A549 (cell line): ENCODE data around the gene NFIX. TPM values are rescaled to one million over a fixed set of nuclear protein-coding genes. Genes with fewer than 3 reads are reported as not detected.
A peak's percentile ranks its signal among the peaks of the same experiment; 100 is the strongest.

Experiments
- ATAC-seq, 2 experiments: fragments of 200-7000 bp in 1 of 2; fragments of >200 bp in 1 of 2; cut with Nextera tagmentation in 1 of 2; cut with Tn5 transposase in 1 of 2; 3 replicates each; pipeline versions ENCODE4 v1.8.0 to v1.9.1; 2018 to 2020; ENCODE audit warnings: mild to moderate bottlenecking in 1 of 2, moderate library complexity in 1 of 2
- CTCF ChIA-PET: fragments of 300-600 bp; sonication (Branson Sonifier 250); formaldehyde crosslinking; extraction: SDS; loops from one replicate; lab custom pipeline; 2021; ENCODE audit warnings: antibody characterized with exemption, inconsistent platforms; lab: Yijun Ruan, JAX
- POLR2A ChIA-PET: fragments of 350-600 bp; formaldehyde crosslinking; extraction: SDS; loops from one replicate; lab custom pipeline; 2021; ENCODE audit warnings: antibody characterized with exemption, inconsistent platforms; lab: Yijun Ruan, JAX
- DNase-seq, 2 experiments: peaks; one replicate each; pipeline versions ENCODE4 v3.0.0 to v3.0.0-alpha.2; 2011 to 2016; ENCODE audit warnings: low read depth in 1 of 2, low spot score in 1 of 2
- FAIRE-seq: peaks from 2 replicates; lab custom pipeline; 2011; peaks lifted over from hg19 to GRCh38; lab: Jason Lieb, UNC
- H3K27ac ChIP-seq, 2 experiments: fragments of >200 bp; sonication (Bioruptor Twin); formaldehyde crosslinking; 3 replicates each; pipeline ENCODE4 v1.5.1; 2016 to 2017
- H3K4me1 ChIP-seq: fragments of >200 bp; sonication (Bioruptor Twin); formaldehyde crosslinking; 3 replicates; pipeline ENCODE4 v1.6.1; 2016
- H3K4me2 ChIP-seq: fragments of >200 bp; sonication (Bioruptor Twin); formaldehyde crosslinking; 3 replicates; pipeline ENCODE4 v1.6.1; 2016
- H3K4me3 ChIP-seq: fragments of >200 bp; sonication (Bioruptor Twin); formaldehyde crosslinking; 3 replicates; pipeline ENCODE4 v1.5.1; 2016
- H3K9me3 ChIP-seq: fragments of >200 bp; sonication (Bioruptor Twin); formaldehyde crosslinking; 3 replicates; pipeline ENCODE4 v1.6.1; 2016
- BCL3 ChIP-seq: fragments of >200 bp; sonication (Bioruptor Twin); formaldehyde crosslinking; IDR thresholded peaks from 3 replicates; pipeline ENCODE4 v1.6.1; 2016
- BHLHE40 ChIP-seq: IDR thresholded peaks from 2 replicates; pipeline ENCODE4 v1.6.1; 2012; ENCODE audit warnings: low read depth, low read length, inconsistent platforms
- CBX8 ChIP-seq: fragments of 200-600 bp; sonication (generic); IDR thresholded peaks from 2 replicates; pipeline ENCODE4 v1.6.1; 2016
- CEBPB ChIP-seq, 2 experiments: fragments of >200 bp in 1 of 2; sonication (Bioruptor Twin) in 1 of 2; formaldehyde crosslinking in 1 of 2; IDR thresholded peaks; 2 replicates each; pipeline ENCODE4 v1.6.1; 2012 to 2016
- CHD2 ChIP-seq: fragments of 150-350 bp; IDR thresholded peaks from 2 replicates; pipeline ENCODE4 v1.6.1; 2014; ENCODE audit warnings: low read length; ENCODE audit not compliant: partially characterized antibody
- CTCF ChIP-seq: fragments of >200 bp; sonication (Bioruptor Twin); formaldehyde crosslinking; IDR thresholded peaks from 3 replicates; pipeline ENCODE4 v1.5.1; 2016
- E2F6 ChIP-seq: IDR thresholded peaks from 2 replicates; pipeline ENCODE4 v1.6.1; 2012; ENCODE audit warnings: low read depth, borderline replicate concordance
- ELK1 ChIP-seq: fragments of 150-350 bp; IDR thresholded peaks from 2 replicates; pipeline ENCODE4 v1.6.1; 2014; ENCODE audit warnings: low read depth, mild to moderate bottlenecking, low read length
- FOSB ChIP-seq: fragments of 250-450 bp; sonication (Bioruptor Pico); IDR thresholded peaks from 2 replicates; pipeline ENCODE4 v1.5.0; 2020; ENCODE audit warnings: mild to moderate bottlenecking, moderate library complexity
- GATA3 ChIP-seq: IDR thresholded peaks from 2 replicates; pipeline ENCODE4 v1.6.1; 2012; ENCODE audit warnings: borderline replicate concordance
- HDAC2 ChIP-seq: fragments of 200-600 bp; sonication (generic); IDR thresholded peaks from 2 replicates; pipeline ENCODE4 v1.6.1; 2016
- HEYL ChIP-seq: fragments of 250-450 bp; sonication (Bioruptor Pico); IDR thresholded peaks from 2 replicates; pipeline ENCODE4 v1.8.0; 2021; ENCODE audit warnings: mild to moderate bottlenecking, moderate library complexity
- HOXB5 ChIP-seq: fragments of 250-450 bp; sonication (Bioruptor Pico); IDR thresholded peaks from 2 replicates; pipeline ENCODE4 v1.5.0; 2020; ENCODE audit warnings: mild to moderate bottlenecking, moderate library complexity
- JUN ChIP-seq, 2 experiments: fragments of >200 bp; sonication (Bioruptor Twin); formaldehyde crosslinking; IDR thresholded peaks; 2 replicates in 1 of 2; 3 replicates in 1 of 2; pipeline ENCODE4 v1.6.1; 2016 to 2017
- MAFK ChIP-seq: fragments of 450-650 bp; IDR thresholded peaks from 2 replicates; pipeline ENCODE4 v1.6.1; 2014; ENCODE audit not compliant: partially characterized antibody
- PHF8 ChIP-seq: fragments of 200-600 bp; sonication (generic); IDR thresholded peaks from 2 replicates; pipeline ENCODE4 v1.6.1; 2016; ENCODE audit warnings: low read depth, mild to moderate bottlenecking, antibody characterized with exemption, moderate library complexity, borderline replicate concordance
- POLR2AphosphoS2 ChIP-seq: conservative IDR thresholded peaks from 2 replicates; pipeline ENCODE4 v1.6.1; 2012; ENCODE audit warnings: low read length, improper control_type of control experiment, inconsistent platforms
- RCOR1 ChIP-seq: fragments of 150-350 bp; IDR thresholded peaks from 2 replicates; pipeline ENCODE4 v1.6.1; 2014; ENCODE audit warnings: antibody characterized with exemption, low read length, low read depth
- RFX5 ChIP-seq: fragments of 450-650 bp; IDR thresholded peaks from 2 replicates; pipeline ENCODE4 v1.7.1; 2014; ENCODE audit warnings: antibody characterized with exemption, mild to moderate bottlenecking, moderate library complexity
- SREBF2 ChIP-seq: fragments of 450-650 bp; IDR thresholded peaks from 2 replicates; pipeline ENCODE4 v1.6.1; 2014; ENCODE audit warnings: mild to moderate bottlenecking, moderate library complexity
- TP53 ChIP-seq: fragments of 250-450 bp; sonication (Bioruptor Pico); IDR thresholded peaks from 2 replicates; pipeline ENCODE4 v1.5.0; 2021; ENCODE audit warnings: mild to moderate bottlenecking, moderate library complexity
- USF2 ChIP-seq: fragments of 450-650 bp; IDR thresholded peaks from 2 replicates; pipeline ENCODE4 v1.6.1; 2014; ENCODE audit warnings: antibody characterized with exemption
- ZC3H11A ChIP-seq: fragments of 450-650 bp; IDR thresholded peaks from 2 replicates; pipeline ENCODE4 v1.6.1; 2014; ENCODE audit warnings: antibody characterized with exemption, mild to moderate bottlenecking
- ZSCAN20 ChIP-seq: fragments of 250-450 bp; sonication (Bioruptor Pico); IDR thresholded peaks from 2 replicates; pipeline ENCODE4 v1.8.0; 2022; ENCODE audit warnings: mild to moderate bottlenecking, moderate library complexity
- WGBS: methylation state at CpG from one replicate; pipeline ENCODE4 v1.1.6; 2017; ENCODE audit errors: missing lambda C conversion rate; 5-methylcytosine and 5-hydroxymethylcytosine counted together
- polyA plus RNA-seq, 4 experiments: library from polyadenylated mRNA; depleted of rRNA in 3 of 4; stranded (reverse); fragments of >200 nt; fragmentation: RNase III in 1 of 4; extraction: RNeasy Plus Mini Kit Qiagen cat#74134 plus additional on column Dnase treatment in 1 of 4; gene quantifications; 2 replicates in 3 of 4; 3 replicates in 1 of 4; pipeline ENCODE4 v1.2.3, GENCODE V29; 2011 to 2017

Gene NFIX
- polyA plus RNA-seq, 2 of the 4 experiments (the other 2 are of a cell fraction) = 0.52 to 3.0 TPM

- Histone ChIP-seq H3K4me3 (no peak overlapping the region), H3K9me3 (no peaks in the 10 kb centered on the region), H3K4me2 (no peak overlapping the region), H3K4me1 (peaks cover 22% of the 10 kb centered on the region), H3K27ac (no peak overlapping the region)
- FAIRE-seq = no peak
- no peak for TF ChIP-seq ZSCAN20 (CRISPR knock-in tag)
- TF ChIP-seq HDAC2 = no peak
- no peak for TF ChIP-seq CHD2
- no peak for TF ChIP-seq TP53 (CRISPR knock-in tag)
- no peak for TF ChIP-seq HOXB5
- no peak for TF ChIP-seq FOSB (CRISPR knock-in tag)
- no peak for TF ChIP-seq E2F6
- TF ChIP-seq MAFK = no peak
- CTCF ChIA-PET = interaction anchor here (1.3 to 3.3 kb wide), 2 partner anchors 38 to 121 kb away, joined by 4 to 15 read pairs; no protein-coding TSS in a partner anchor
- POLR2A ChIA-PET = no interaction called here
- ATAC-seq = no peak
- DNase-seq = no peak
- WGBS = 92% methylated on average over 24 of the region's 77 CpGs
Observed at GRCh38 chr19:13099073-13099999, 104.1 kb downstream of the NFIX start.

GRCh38 chr19:13100031-13100588 lies 104.8 kb downstream of the NFIX start:
- FAIRE-seq (no peak), ATAC-seq (no peak)
- POLR2A ChIA-PET = no interaction called here

More at GRCh38 chr19:13100031-13100588, 104.8 kb downstream of the NFIX start:
- peaks cover 14% of the 10 kb centered on the region; the same call in 2 of the 3 replicates for H3K4me1 ChIP-seq
- TF ChIP-seq ELK1 (no peak), BHLHE40 (no peak), RCOR1 (no peak), PHF8 (no peak), HEYL (CRISPR knock-in tag) (no peak), SREBF2 (no peak), POLR2AphosphoS2 (no peak), GATA3 (no peak), CEBPB (IDR thresholded peaks at IDR 0.05) (no peak), RFX5 (no peak), BCL3 (no peak), JUN (IDR thresholded peaks at IDR 0.05) (no peak), ZC3H11A (no peak), USF2 (no peak), CBX8 (no peak), CTCF (no peak)
- DNase-seq = peak in 1 of 2 experiments; percentile 19
- H3K9me3 ChIP-seq = no peaks in the 10 kb centered on the region
- no peak overlapping the region for H3K4me3 ChIP-seq
- H3K4me2 ChIP-seq = no peak overlapping the region
- no peak overlapping the region for H3K27ac ChIP-seq
- CTCF ChIA-PET = interaction anchor here (1.3 to 3.3 kb wide), 4 partner anchors 14 to 163 kb away, joined by 3 to 15 read pairs (median 4); no protein-coding TSS in a partner anchor
- WGBS = 75% methylated on average over 5 of the region's 12 CpGs
